ENCODE results near the gene REEP6.
"Not testable (repeated sequence)": the region's sequence is repeated elsewhere in the genome, so short reads cannot be mapped to it uniquely, and the experiment has no call there.

Gene REEP6

DNA sequence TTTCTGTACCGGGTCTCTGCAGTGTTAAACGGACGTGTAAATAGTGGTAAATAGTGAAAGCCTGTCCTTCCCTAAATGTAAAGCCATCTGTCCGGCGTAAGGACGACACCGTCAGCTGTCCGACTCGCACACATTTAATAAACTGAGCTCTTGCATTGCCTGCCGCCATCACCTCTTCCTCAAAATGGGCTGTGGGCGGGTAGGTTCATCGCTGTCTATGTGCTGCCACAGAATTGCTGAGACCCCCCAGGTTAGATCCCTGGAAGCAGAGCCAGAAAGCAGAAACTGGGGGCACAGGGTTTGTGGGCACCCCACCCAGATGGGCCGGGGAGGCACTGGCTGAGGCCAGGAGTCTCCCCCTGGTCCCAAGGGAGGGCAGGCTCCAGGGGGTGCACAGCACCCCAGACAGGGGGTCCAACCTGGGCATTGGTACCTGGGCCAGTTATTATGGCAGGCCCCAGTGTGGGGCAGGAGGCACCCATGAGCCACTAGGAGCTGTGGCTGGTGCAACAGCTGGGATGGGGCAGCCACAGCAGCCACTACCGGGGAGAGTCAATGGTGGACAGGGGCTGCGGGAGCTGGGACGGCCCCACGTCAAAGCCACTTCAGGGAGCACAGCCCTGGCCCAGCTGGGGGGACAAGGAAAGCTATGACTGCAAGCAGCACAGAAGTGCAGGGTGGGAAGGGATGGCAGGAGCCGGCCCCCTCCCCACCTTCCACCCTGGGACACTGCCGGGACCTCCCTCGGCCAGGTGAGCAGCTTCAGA lies 17.7 kb upstream of the REEP6 start:
- DNase-seq: no peak

DNA sequence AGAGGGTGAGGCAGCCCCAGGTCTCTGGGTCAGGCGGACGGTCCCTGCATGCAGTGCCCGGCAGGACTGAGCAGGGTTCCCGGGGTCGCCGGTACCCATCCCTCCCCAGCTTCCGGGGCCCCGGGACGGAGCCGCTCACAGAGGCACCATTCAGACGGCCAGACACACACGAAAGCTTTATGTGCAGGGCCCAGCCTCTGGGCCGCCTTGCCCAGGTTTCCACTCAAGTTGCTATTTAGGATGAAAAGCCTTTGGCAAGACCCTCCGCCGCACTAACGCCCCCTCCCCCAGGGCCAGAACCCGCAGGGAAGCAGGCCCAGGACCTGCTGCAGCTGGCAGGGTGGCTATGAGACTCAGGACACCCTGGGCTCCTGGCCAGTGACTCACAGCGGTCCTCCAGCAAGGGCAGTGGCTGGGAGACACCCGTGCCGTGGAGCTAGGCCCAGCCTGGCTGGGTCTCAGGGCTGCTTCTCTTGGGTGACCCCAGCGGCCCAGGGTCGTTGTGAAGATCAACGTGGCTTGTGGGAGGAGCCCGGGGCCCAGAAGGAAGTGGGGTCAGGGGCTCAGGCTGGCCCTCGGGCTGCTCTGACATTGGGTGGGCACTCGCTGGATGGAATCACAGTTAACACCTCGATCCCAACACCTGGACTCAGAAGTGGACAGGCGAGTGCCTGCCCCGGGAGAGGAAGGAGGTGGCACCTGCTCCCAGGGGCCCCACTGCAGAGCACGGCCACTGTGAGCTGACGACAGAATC lies 16.8 kb upstream of the REEP6 start:
- no peak for DNase-seq

DNA sequence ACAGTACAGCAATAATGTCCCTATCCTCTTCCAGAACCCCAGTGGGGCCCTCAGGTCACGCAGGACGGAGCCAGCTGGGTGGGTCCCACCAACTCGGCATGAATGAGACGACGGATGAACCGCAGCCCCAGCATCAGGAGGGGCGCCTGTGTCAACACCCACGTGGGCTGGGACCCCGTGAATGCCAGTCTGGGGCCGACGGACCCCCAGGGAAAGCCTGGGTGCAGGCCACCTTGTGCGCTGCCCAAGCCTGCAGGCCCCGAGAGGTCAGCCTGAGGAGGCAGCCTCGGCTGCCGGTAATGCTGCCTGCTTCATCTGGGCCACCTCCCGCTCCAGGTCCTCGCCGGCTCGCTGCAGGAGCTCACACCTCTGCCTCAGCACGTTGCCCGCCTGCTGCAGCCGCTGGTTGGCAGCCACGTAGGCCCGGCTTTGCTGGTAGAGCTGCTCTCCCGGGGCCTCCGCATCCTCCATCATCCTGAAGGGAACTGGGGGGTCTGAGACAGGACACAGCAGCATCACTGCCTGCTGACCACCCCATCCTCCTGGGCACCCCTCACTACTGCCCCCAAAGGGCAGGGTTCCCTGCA lies 16.1 kb upstream of the REEP6 start:
- no peak for DNase-seq

DNA sequence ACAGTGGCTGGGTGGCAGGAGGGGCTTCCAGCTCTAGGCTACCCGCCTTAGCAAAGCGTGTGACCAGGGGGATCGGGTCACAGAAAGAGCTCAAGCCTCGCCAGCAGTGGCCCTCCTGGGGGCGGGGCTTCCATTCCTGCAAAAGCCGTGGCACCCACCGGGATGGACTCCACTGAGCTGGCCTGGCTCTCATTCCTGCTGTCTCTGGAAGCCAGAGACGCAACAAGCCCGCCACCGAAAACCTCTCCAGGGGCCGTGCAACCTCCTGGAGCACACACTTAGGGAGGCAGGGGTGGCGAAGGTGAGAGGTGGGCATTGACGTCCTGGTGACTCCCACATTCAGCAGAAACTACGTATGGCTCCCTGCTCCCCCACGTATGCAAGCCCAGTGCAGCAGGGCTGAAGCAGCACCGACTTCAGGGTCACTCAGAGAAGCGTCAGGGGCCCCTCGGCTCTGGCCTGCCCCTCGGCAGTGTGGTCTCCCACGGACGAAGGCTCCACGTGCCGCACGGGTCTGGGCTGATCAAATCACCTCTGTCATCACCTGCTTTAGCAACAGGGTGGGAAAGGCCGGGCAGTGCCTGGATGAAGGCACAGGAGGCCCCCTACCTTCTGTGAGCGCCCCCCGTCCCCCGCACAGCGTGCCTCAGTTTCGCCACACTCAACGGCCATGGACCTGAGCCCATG lies 15.1 kb upstream of the REEP6 start:
- DNase-seq: no peak

DNA sequence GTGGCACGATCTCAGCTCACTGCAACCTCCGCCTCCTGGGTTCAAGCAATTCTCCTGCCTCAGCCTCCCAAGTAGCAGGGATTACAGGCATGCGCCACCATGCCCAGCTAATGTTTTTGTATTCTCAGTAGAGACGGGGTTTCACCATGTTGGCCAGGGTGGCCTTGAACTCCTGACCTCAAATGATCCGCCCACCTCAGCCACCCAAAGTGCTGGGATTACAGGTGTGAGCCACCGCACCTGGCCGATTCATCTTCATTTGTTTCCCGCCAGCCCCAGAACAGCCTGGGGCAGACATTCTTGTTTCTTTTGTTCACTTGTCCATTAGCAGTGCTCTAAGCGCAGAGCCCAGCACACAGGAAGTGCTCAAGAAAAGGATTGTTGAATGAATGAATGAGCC lies 13.9 kb upstream of the REEP6 start:
- not testable (repeated sequence) for DNase-seq

DNA sequence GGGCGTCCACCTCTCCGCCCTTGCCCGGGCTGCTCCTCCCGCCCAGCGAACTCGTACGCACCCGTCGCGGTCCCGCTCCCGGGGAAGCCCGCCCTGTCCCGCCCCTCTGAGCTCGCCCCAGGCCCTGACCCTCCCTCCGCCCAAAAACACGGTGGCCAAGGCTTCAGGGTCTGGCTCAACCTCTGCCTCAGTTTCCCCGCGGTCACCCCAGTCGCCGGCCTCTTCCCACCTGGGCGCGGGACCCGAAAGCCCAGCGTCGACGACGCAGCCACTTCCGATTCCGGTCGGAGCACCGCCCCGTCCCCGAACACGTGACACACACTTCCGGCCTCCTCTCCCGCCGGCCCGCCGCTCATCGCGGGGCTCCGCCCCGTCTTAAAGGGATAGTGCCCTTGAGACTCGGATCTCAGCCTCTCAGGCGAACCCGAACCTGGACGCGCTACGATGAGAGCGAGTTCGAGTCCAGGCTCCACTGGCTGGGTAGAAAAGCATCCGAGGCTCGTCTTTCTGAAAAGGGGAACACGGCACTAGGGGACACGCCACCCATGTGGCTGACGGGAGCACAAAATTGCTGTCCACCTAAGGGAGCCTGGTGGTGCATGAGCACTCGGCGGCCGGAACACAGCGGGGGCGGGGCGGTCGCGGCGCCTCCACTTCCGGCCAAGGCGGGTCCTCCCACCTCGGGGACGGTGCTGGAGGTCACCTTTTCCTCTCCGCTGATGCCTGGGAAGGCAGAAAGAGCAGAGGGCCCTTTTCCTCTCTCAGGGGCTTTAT lies 11.9 kb upstream of the REEP6 start, which contains the start of gene C19orf25:
C19orf25 (minus strand) TSS at position 282 of the 774 bp plus-strand sequence. CDS start 312 bp downstream, outside the sequence.
- peak; percentile 92 for DNase-seq

DNA sequence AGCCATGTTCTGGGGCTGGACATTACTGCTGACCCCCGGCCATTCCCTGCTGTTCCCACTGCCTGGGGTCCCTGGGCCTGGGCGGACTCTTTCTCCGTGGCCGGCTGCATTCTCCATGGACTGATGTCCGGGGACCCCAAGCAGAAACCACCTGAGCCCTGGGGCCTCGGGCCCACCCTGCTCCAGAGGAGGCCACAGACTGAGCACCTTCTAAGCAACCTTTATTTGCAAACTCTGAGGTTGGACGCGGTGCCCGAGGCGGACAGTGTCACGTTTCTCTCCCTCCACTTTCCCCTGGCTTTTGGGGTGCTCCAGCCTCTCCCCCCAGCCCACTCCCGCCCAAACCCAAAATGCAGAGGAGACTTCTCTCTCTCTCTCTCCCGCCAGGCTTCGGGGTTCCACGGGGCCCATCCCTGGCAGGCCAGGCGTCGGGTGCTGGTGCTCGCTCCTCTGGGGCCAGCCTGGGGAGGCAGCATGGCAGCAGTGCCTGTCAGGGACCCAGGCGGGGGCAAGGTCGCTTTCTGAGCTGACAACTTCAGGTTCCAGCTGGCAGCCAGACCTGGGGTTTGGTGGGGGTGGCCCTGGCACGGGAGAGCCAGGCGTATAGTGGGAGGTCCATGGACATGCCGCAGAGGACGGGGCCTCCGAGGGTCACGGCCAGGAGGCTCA lies 9.6 kb upstream of the REEP6 start:
- DNase-seq: no peak

DNA sequence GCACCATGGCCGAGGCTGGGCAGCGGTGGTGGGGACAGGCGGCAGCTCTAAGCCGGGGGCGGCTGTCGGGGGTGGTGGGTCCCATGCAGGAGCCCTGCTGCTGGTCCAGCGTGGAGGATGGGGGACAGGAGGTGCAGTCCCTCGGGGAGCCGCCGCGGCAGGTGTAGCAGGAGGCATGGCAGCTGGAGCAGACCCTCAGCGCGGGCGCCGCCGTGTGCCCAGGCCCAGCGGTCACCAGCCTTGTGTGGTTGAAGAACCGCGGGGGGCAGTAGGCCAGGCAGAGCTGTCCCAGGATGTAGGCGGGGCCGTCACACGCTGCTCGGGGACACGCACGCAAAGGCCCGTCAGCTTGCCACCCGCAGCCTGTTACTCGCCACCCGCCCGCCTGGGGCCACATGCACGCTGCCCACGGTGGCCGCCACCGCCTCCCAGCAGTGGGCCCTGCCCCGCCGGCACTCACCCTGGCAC lies 9.1 kb upstream of the REEP6 start:
- DNase-seq: no peak

DNA sequence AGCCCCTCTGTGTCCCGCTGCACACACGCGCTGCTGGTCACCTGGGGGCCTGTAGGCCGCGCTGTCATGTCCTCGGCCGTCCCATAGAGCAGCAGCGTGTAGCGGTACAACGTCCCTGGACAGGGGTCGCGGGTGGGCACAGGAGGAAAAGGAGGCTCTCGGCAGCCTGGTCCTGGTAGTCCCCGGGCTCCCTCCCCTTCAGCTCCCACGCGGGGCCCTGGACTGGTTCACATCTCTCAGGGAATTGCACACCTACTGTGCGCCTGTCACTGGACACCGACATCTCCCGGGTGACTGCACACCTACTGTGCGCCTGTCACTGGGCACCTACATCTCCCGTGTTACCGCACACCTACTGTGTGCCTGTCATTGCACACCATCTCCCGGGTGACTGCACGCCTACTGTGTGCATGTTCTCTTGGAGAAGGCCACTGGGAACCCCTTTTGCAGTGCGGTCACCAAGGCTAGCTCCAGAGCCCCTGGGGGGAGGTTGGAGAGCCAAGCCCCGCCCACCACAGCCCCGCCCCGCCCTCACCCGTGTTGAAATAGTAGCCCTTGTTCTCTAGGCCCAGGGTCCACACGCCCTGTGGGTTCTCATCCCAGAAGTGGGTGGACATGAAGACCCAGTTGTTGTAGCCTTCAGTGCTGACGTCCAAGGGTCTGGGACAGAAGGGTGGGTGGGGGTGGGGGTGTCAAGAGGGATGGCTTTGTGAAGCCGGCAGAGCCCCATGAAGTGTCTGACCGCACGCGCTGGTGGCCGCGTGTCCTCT lies 8.4 kb upstream of the REEP6 start:
- no peak for DNase-seq

DNA sequence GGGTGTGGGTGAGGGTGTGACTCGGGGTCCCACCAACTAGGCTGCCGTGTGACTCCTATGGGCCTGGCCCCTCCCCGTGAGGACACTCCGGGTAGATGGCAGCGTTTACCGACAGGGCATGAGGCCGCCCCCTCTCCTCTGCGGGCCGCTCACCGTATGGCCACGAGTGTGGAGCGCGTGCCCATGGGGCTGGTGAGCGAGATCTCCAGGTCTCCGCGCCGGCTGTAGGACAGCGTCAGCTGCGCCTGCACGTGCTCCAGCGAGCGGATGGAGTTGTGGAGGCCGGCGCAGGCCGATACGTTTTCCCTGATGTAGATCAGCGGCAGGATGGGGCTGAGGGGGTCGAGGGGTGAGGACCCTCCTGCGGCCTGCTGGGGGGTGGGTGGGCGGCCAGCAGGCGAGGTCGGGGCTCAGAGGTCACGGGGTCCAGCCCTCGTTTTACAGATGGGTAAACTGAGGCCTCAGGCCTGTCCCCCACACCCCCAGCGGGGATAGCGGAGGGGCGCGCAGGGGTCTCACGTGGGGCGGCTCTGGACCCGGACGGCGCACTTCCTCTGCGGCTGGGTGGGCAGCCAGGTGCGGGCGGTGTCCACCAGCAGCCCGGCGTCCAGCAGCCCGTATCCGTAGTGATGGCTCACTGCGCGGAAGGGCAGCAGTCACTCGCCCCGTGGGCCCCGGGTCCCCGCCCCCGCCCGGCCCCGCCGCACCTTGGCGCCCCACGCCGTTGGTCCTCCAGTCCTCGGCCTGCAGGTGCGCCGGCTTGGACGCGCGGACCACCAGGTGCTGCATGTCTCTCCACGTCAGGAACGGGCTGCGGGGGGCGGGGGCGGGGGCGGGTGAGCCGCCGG lies 7.6 kb upstream of the REEP6 start:
- DNase-seq: no peak

DNA sequence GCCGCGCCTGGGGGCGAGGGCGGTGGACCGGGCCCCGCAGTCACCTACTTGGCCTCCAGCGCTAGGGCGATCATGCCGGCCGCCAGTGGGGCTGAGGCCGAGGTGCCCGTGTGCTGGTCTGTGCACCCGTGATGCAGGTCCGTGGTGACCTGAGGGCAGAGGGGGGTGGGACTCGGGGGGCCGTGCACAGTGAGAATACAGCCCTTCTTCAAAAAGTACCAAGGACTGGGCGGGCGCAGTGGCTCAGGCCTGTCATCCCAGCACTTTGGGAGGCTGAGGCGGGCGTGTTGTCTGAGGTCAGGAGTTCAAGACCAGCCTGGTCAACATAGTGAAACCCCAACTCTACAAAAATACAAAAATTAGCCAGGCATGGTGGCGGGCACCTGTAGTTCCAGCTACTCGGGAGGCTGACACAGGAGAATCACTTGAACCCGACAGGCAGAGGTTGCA lies 7.0 kb upstream of the REEP6 start:
- DNase-seq: no peak

DNA sequence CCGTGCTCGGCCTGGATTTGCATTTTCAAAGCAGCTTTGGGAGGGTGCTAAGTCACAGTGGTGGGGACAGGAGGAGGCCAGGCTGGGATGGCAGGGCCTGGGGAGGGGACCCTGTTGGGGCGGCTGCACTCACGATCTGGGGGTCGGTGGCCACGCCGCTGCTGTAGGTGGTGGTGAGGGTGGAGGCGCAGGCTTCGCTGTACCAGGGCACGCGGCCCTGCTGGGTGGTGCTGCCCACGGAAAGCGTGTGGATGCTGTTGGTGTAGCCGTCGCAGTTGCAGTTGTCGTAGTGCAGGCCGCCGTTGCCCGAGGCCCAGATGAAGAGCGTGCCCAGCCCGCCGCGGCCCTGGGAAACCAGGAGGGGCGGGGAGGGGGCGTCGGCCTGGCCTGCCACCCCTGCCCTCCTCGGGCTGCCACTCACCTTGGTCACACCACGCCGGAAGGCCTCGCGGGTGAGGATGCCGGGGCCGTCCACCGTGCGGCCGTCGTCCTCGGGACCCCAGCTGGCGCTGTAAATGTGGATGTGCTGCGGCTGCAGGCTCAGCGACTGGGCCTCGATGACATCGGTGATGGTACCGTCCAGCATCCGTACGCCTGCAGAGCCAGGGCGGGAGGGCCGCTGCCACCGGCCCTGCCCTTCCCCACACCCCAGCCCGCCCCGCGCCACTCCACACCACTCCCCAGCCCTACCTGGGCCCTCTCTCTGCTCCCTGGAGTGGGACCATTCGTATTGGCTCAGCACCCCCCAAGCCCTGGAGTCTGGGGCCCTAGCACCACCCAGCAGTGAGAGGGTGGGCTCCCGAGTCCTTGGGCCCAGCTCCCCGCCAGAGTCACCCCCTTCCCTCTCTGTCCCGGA lies 4.0 kb upstream of the REEP6 start:
- no peak for DNase-seq

DNA sequence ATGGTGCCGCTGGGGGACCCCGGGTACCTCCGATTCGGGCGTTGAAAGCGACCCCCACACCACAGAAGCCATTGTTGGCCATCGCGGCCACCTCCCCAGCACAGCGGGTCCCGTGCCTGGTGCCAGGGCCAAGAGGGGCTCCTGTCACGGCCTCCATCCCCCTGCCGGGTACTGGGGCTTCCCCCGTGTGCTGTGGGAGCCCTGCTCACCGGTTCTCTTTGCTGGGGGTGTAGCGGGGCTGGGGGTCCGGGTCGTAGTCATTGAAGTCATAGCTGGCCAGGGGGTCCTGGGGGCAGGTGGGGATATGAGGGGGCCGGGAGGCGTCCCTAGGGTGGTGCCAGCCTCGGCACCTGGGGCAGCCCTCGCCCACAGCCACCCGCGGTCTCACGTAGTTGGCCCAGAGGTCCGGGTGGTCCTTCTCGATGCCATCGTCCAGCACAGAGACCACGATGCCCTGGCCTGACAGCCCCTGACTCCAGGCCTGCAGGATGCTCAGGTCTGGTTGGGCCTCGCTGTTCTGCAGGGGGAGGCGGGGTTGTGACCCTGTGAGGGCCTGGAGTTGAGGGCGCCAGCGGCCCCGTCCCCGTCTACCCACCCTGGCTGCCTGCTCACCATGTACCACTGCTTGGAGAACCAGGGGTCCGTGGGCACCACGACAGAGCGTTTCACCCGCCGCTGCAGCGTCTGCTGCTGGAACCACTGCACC lies 3.3 kb upstream of the REEP6 start:
- DNase-seq: no peak

DNA sequence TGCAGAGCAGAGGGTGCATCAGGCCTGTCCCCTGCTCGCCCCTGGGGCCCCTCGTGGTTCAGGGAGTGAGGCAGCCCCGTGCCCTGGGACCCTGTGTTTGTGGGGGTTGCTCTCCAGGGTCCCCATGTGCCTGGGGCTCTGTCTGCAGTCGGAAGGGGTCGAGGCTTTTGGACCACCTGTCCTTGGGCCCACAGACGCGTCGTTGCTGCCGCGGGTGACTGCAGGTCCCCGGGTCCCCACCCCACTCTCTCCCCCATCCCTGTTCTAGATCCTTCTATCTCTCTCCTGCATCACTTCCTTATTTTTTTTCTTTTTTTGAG lies 2.7 kb upstream of the REEP6 start:
- no peak for DNase-seq

DNA sequence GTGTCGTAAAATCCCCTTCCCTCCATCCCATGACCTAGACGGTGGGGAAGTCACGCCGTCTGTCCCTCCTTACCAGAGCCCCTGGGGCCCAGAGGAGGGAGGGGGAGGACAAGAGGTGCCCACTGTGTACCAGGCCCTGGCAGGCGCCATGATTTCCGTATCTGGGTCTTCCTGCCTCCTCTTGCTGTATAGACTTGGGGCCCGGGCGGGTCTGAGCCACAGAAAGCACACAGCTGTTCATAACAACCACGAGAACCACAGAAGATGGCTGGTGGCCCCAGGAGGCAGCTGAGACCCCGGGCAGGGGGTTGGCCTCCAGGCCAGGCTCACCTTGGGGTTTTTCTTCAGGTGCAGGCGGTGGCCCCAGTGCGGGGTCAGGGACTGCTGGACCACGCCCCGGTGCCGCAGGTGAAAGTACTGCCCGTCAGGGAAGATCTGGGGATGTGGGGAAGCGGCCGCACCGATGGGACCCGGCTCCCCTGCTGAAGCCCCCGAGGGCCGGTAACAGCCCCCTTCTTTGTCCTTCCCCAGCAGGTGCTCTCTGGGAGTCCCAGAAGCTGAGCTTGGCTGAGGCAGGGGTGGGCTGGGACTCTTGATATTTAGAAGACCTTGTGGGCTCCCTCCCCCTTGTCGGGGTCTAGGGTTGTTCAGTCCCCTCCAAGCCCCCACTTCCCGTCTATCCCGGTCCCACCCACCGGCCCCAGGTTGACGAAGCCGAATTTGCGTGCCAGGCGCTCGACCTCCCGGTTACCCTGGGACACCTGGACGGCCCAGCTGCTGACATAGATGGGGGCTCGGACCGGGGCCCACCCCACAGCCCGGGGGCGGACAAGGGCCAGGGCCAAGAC lies 1.3 kb upstream of the REEP6 start:
- no peak for DNase-seq

DNA sequence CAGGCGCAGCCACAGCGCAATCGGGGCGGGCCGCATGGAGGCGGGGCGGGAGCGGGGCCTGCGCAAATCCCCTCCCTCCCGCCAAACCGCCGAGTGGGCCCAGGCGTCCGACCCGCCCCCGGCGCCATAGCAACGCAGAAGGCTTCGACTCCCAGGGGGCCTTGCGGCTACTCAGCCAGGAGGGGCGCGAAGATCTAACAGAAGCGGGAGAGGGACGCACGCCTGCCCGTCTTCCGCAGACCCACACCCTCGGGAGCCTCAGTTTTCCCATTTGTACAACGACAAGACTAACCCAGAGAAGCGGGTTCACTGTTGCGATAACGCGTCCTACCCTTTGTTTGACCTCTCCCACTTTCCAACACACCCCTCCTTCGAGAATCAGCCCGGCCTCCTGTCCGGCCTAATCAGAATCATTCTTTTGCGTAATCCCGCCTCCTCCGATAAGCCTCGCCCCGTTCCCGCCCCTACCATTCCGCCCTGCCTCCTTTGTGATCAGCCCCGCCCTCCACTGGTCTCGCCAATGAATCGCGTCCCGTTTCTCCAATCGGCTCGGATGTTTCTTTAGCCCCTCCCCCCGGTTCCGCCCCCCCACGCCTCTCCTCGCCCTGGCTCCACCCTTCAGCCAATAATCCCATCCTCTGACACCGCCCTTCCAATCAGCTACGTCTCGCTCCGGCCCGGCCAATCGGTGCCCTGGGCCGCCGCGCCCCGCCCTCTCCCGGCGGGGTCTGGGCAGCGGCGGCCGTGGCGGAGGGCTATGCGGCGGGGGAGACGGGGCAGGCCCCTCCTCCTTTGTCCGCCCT lies 469 bp upstream of the REEP6 start, which contains the start of gene PCSK4:
PCSK4 (minus strand) TSS at position 40 of the 803 bp plus-strand sequence; CDS start at position 36, 4 bp downstream.
- peak; percentile 99 for DNase-seq

DNA sequence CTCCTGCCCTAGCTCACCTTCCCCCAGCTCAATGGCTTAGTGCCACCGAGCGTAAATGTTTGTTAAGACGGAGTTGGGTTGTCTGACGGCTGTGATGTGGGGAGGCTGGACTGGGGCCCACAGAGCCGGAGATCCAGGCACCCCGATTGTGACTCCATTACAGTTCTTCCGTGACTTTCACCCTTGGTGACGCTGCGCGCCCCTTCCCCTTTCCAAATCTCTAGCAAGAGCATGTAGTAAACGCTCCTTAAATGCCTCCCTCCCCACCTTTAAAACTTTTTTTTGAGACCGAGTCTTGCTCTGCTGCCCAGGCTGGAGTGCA lies 829 bp downstream of the REEP6 start:
- DNase-seq: no peak

Measured in fibroblast of upper back skin (primary cell).